Measurements from ENCODE around the gene TNFRSF14.

TNFRSF14 gene

DNA sequence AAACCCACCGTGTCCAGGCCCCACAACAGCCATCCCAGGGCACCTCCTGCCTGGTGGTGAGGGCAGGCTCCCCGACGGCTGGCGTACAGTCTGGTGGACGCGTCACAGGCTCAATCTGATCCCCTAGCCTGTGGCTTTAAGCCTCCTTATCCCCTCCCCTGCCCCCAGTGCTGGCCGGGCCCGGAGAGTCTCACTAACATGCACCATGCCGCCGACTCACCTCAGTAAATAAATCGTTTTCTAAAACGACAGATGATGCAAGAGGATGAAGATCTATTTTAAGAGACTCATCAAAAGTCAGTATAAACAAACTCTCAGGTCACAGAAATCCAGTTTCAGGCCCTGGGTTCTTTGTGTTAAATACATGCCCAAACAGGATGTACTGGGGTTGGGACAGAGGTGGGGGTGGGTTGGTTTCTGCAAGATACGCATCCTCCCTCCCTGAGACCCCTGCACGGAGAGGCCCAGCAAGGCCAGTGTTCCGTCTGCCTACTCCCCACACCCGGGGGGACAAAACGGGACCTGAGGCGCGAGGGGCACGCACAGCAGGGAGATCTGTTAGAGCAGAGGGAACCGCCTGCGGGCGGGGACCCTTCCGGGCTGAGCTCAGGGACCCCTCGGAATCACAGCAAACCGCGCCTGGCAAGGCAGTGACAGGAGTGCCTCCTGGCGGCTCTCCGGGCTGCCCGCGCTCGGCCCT lies 32.8 kb upstream of the TNFRSF14 start:
- TF ChIP-seq ZBTB7A (IDR thresholded peaks at IDR 0.05; ENCODE audit: low read depth) (no peak), TAF1 (IDR thresholded peaks at IDR 0.05; ENCODE audit: low read depth) (no peak), EGR1 (IDR thresholded peaks at IDR 0.05) (no peak), TEAD4 (IDR thresholded peaks at IDR 0.05) (no peak), EP300 (IDR thresholded peaks at IDR 0.05; ENCODE audit: borderline replicate concordance) (no peak), CEBPB (IDR thresholded peaks at IDR 0.05) (no peak), TCF12 (IDR thresholded peaks at IDR 0.05; ENCODE audit: low read depth) (no peak), NFIC (IDR thresholded peaks at IDR 0.05) (no peak), MAX (IDR thresholded peaks at IDR 0.05) (no peak), RAD21 (IDR thresholded peaks at IDR 0.05; ENCODE audit: low read depth) (no peak), FOXM1 (IDR thresholded peaks at IDR 0.05; ENCODE audit: borderline replicate concordance, low read depth) (no peak), CREB1 (IDR thresholded peaks at IDR 0.05; ENCODE audit: low read depth) (no peak), YY1 (IDR thresholded peaks at IDR 0.05; ENCODE audit: low read depth) (no peak)
- TF ChIP-seq, protein P1, sequence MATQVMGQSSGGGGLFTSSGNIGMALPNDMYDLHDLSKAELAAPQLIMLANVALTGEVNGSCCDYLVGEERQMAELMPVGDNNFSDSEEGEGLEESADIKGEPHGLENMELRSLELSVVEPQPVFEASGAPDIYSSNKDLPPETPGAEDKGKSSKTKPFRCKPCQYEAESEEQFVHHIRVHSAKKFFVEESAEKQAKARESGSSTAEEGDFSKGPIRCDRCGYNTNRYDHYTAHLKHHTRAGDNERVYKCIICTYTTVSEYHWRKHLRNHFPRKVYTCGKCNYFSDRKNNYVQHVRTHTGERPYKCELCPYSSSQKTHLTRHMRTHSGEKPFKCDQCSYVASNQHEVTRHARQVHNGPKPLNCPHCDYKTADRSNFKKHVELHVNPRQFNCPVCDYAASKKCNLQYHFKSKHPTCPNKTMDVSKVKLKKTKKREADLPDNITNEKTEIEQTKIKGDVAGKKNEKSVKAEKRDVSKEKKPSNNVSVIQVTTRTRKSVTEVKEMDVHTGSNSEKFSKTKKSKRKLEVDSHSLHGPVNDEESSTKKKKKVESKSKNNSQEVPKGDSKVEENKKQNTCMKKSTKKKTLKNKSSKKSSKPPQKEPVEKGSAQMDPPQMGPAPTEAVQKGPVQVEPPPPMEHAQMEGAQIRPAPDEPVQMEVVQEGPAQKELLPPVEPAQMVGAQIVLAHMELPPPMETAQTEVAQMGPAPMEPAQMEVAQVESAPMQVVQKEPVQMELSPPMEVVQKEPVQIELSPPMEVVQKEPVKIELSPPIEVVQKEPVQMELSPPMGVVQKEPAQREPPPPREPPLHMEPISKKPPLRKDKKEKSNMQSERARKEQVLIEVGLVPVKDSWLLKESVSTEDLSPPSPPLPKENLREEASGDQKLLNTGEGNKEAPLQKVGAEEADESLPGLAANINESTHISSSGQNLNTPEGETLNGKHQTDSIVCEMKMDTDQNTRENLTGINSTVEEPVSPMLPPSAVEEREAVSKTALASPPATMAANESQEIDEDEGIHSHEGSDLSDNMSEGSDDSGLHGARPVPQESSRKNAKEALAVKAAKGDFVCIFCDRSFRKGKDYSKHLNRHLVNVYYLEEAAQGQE (IDR thresholded peaks at IDR 0.05; ENCODE audit: low read depth) = no peak
- TF ChIP-seq, protein P2, sequence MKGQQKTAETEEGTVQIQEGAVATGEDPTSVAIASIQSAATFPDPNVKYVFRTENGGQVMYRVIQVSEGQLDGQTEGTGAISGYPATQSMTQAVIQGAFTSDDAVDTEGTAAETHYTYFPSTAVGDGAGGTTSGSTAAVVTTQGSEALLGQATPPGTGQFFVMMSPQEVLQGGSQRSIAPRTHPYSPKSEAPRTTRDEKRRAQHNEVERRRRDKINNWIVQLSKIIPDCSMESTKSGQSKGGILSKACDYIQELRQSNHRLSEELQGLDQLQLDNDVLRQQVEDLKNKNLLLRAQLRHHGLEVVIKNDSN (IDR thresholded peaks at IDR 0.05) = no peak

GRCh38 chr1:2523891-2524609 lies 32.1 kb upstream of the TNFRSF14 start:
- TF ChIP-seq EGR1 (IDR thresholded peaks at IDR 0.05) = no peak
- no peak for TF ChIP-seq TAF1 (IDR thresholded peaks at IDR 0.05; ENCODE audit: low read depth)
- no peak for TF ChIP-seq CREB1 (IDR thresholded peaks at IDR 0.05; ENCODE audit: low read depth)
- no peak for TF ChIP-seq NFIC (IDR thresholded peaks at IDR 0.05)
- TF ChIP-seq CEBPB (IDR thresholded peaks at IDR 0.05) = no peak
- no peak for TF ChIP-seq ZBTB7A (IDR thresholded peaks at IDR 0.05; ENCODE audit: low read depth)
- no peak for TF ChIP-seq TEAD4 (IDR thresholded peaks at IDR 0.05)
- TF ChIP-seq, protein P1 (IDR thresholded peaks at IDR 0.05; ENCODE audit: low read depth) = no peak
- TF ChIP-seq FOXM1 (IDR thresholded peaks at IDR 0.05; ENCODE audit: borderline replicate concordance, low read depth) = no peak
- no peak for TF ChIP-seq RAD21 (IDR thresholded peaks at IDR 0.05; ENCODE audit: low read depth)
- no peak for TF ChIP-seq EP300 (IDR thresholded peaks at IDR 0.05; ENCODE audit: borderline replicate concordance)

DNA sequence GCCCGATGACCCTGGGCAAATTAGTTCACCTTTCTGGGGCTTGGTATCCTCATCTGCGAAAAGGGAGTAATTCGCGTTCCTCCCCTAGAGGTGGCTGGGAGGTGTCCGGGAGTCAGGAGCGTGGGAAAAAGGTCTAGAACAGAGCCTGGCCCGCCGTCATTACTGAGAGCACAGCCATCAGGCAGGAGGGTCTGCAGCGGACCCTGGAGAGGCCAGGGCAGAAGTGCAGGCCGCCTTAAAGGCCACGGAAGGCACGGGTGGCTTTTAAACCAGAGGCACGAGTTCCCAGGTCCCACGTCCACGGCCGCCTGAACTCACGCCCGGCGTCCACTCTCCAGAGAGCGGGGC lies 30.6 kb upstream of the TNFRSF14 start:
- TF ChIP-seq CEBPB (IDR thresholded peaks at IDR 0.05) (no peak), MAX (IDR thresholded peaks at IDR 0.05) (no peak), RAD21 (IDR thresholded peaks at IDR 0.05; ENCODE audit: low read depth) (no peak), CREB1 (IDR thresholded peaks at IDR 0.05; ENCODE audit: low read depth) (no peak), FOXM1 (IDR thresholded peaks at IDR 0.05; ENCODE audit: borderline replicate concordance, low read depth) (no peak), YY1 (IDR thresholded peaks at IDR 0.05; ENCODE audit: low read depth) (no peak), EP300 (IDR thresholded peaks at IDR 0.05; ENCODE audit: borderline replicate concordance) (no peak), TAF1 (IDR thresholded peaks at IDR 0.05; ENCODE audit: low read depth) (no peak), TCF12 (IDR thresholded peaks at IDR 0.05; ENCODE audit: low read depth) (no peak), EGR1 (IDR thresholded peaks at IDR 0.05) (no peak), NFIC (IDR thresholded peaks at IDR 0.05) (no peak), TEAD4 (IDR thresholded peaks at IDR 0.05) (no peak), ZBTB7A (IDR thresholded peaks at IDR 0.05; ENCODE audit: low read depth) (no peak; the same call in 1 of the 2 replicates)
- TF ChIP-seq, protein P1 (IDR thresholded peaks at IDR 0.05; ENCODE audit: low read depth) = no peak
- TF ChIP-seq, protein P2 (IDR thresholded peaks at IDR 0.05) = no peak
